Vagina (tissue), 2 donors: ENCODE measurements around the gene CFB. TPM values are rescaled to one million over a fixed set of nuclear protein-coding genes. Genes with fewer than 3 reads are reported as not detected.
A peak's percentile ranks its signal among the peaks of the same experiment; 100 is the strongest.

Experiments used
- DNase-seq, 2 donors: peaks; one replicate each; pipeline ENCODE4 v3.0.0-alpha.2; 2017; ENCODE audit errors: extremely low spot score in 2 of 2
- H3K27ac ChIP-seq: fragments of 200-600 bp; sonication (generic); one replicate; pipeline ENCODE4 v1.5.1; 2019
- H3K27me3 ChIP-seq: fragments of 200-600 bp; sonication (generic); one replicate; pipeline ENCODE4 v1.5.1; 2019
- H3K36me3 ChIP-seq, 2 donors: fragments of 200-600 bp; sonication (generic); one replicate each; pipeline ENCODE4 v1.5.1; 2017 to 2019
- H3K4me1 ChIP-seq: fragments of 200-600 bp; sonication (generic); one replicate; pipeline ENCODE4 v1.5.1; 2019
- H3K4me3 ChIP-seq, 2 donors: fragments of 200-600 bp; sonication (generic); 1 replicate in 1 of 2; 2 replicates in 1 of 2; pipeline ENCODE4 v1.5.1; 2016 to 2019
- H3K9me3 ChIP-seq: fragments of 200-600 bp; sonication (generic); one replicate; pipeline ENCODE4 v1.5.1; 2019
- POLR2A ChIP-seq, 2 donors: fragments of 450-650 bp; IDR thresholded peaks; one replicate each; pipeline ENCODE4 v1.6.1; 2017; ENCODE audit warnings: antibody characterized with exemption in 2 of 2, mild to moderate bottlenecking in 2 of 2, moderate library complexity in 2 of 2
- POLR2AphosphoS5 ChIP-seq, 2 donors: sonication (generic); formaldehyde crosslinking; IDR thresholded peaks; one replicate each; pipeline ENCODE4 v1.9.0; 2017; ENCODE audit warnings: antibody characterized with exemption in 2 of 2, mild to moderate bottlenecking in 2 of 2, low read depth in 1 of 2; ENCODE audit not compliant: insufficient read depth in 1 of 2
- intact Hi-C: fragments of 100-400 bp; cut with DNase I; formaldehyde crosslinking; loops from one replicate; pipeline ENCODE4 v1.15.1; 2023
- total RNA-seq: library from RNA; depleted of rRNA; stranded (reverse); fragments of >200 nt; gene quantifications from one replicate; pipeline ENCODE4 v1.2.3, GENCODE V29; 2016
- TF ChIP-seq, protein P1 (sequence below), 3 experiments: fragments of 450-650 bp in 2 of 3; fragments of 200-600 bp in 1 of 3; sonication (generic) in 1 of 3; IDR thresholded peaks; one replicate each; pipeline ENCODE4 v1.5.1; 2017 to 2019; ENCODE audit warnings: antibody characterized with exemption in 3 of 3, mild to moderate bottlenecking in 2 of 3, moderate library complexity in 2 of 3

CFB gene
- total RNA-seq, 1 donor from 2014 or later = 9.6 TPM

GRCh38 chr6:31968791-31969711, 23.2 kb downstream of the CFB start:
- H3K27me3 ChIP-seq = no peaks in the 10 kb centered on the region
- no peak overlapping the region for H3K4me3 ChIP-seq
- peaks cover 0 to 60% of the 10 kb centered on the region in 2 donors for H3K36me3 ChIP-seq
- DNase-seq = no peak
- TF ChIP-seq POLR2A (IDR thresholded peaks at IDR 0.05) = no peak
- H3K4me1 ChIP-seq = peaks cover 35% of the 10 kb centered on the region
- no peaks in the 10 kb centered on the region for H3K9me3 ChIP-seq
- intact Hi-C loops = no loop called here
- no peak overlapping the region for H3K27ac ChIP-seq

DNA sequence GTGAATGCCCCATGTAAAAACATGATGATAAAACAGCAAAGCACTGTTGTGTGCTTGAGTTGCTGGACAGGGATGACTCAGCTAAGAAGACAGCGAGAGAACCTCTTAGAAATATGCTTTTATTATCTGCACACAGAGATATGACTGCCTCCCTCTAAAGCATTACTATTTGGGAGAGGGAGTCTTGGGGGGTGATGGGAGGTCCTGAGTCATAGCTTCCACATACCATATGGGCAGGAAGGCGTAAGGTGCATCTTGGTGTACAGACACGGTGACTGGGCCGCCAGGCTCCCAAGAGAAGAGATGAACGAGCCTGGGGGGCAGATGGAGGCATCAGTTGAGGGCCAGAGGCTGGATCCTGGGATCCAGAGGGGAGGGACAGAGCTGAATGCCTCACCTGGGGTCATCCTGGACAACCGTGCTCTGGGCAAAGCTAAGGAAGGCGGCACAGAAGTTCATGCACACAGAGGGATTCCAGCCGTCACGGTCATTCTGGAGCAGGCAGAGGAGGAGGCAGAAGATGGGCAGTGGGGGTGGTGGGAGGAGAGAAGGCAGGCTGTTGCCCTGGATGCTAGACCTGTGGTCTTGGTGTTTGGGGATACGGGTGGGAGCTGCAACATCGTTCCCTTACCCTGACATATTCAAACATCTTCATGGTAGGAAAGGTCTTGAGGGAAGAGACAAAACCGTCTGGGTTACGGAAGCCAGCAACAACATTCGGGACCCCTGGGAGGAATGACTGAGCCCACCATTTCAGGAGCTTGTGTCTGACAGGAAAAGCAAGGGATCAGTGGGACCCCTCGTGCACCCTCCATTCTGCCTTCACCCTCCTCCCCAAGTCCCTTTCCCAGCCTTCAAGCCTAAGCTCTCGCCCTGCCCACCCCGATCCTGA, 24.1 kb downstream of the CFB start:
- no peak for TF ChIP-seq POLR2AphosphoS5 (IDR thresholded peaks at IDR 0.05; ENCODE audit: insufficient read depth in 1 of 2, low read depth in 1 of 2)
- no peak for TF ChIP-seq POLR2A (IDR thresholded peaks at IDR 0.05)
- no peaks in the 10 kb centered on the region for H3K9me3 ChIP-seq
- intact Hi-C loops = loop anchor here (10.0 kb wide), 1 partner anchor 1005 kb away; no protein-coding TSS in a partner anchor
- H3K4me1 ChIP-seq = peaks cover 42% of the 10 kb centered on the region
- no peak overlapping the region for H3K4me3 ChIP-seq
- no peak overlapping the region for H3K27ac ChIP-seq
- H3K27me3 ChIP-seq = no peaks in the 10 kb centered on the region
- H3K36me3 ChIP-seq = peaks cover 0 to 51% of the 10 kb centered on the region in 2 donors
- DNase-seq = no peak

GRCh38 chr6:31970604-31971271, 24.8 kb downstream of the CFB start:
- DNase-seq = no peak
- H3K27ac ChIP-seq = peak overlapping the region; percentile 95
- no peaks in the 10 kb centered on the region for H3K9me3 ChIP-seq
- peaks cover 0 to 43% of the 10 kb centered on the region in 2 donors for H3K36me3 ChIP-seq
- intact Hi-C loops = loop anchor here (10.0 kb wide), 1 partner anchor 1004 kb away; no protein-coding TSS in a partner anchor
- no peaks in the 10 kb centered on the region for H3K27me3 ChIP-seq
- peak overlapping the region; percentile 74 to 76 for H3K4me3 ChIP-seq
- TF ChIP-seq POLR2A (IDR thresholded peaks at IDR 0.05) (no peak), POLR2AphosphoS5 (IDR thresholded peaks at IDR 0.05; ENCODE audit: insufficient read depth in 1 of 2, low read depth in 1 of 2) (no peak)
- TF ChIP-seq, protein P1, sequence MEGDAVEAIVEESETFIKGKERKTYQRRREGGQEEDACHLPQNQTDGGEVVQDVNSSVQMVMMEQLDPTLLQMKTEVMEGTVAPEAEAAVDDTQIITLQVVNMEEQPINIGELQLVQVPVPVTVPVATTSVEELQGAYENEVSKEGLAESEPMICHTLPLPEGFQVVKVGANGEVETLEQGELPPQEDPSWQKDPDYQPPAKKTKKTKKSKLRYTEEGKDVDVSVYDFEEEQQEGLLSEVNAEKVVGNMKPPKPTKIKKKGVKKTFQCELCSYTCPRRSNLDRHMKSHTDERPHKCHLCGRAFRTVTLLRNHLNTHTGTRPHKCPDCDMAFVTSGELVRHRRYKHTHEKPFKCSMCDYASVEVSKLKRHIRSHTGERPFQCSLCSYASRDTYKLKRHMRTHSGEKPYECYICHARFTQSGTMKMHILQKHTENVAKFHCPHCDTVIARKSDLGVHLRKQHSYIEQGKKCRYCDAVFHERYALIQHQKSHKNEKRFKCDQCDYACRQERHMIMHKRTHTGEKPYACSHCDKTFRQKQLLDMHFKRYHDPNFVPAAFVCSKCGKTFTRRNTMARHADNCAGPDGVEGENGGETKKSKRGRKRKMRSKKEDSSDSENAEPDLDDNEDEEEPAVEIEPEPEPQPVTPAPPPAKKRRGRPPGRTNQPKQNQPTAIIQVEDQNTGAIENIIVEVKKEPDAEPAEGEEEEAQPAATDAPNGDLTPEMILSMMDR (IDR thresholded peaks at IDR 0.05) = no peak
- peaks cover 42% of the 10 kb centered on the region for H3K4me1 ChIP-seq

- H3K27me3 ChIP-seq = no peaks in the 10 kb centered on the region
- H3K4me3 ChIP-seq = peak overlapping the region; percentile 74 to 76
- TF ChIP-seq, protein P1 (IDR thresholded peaks at IDR 0.05) = no peak
- TF ChIP-seq POLR2AphosphoS5 (IDR thresholded peaks at IDR 0.05; ENCODE audit: insufficient read depth in 1 of 2, low read depth in 1 of 2) (no peak), POLR2A (IDR thresholded peaks at IDR 0.05) (no peak)
- H3K9me3 ChIP-seq = no peaks in the 10 kb centered on the region
- H3K27ac ChIP-seq = peak overlapping the region; percentile 95
- DNase-seq = no peak
- intact Hi-C loops = loop anchor here (10.0 kb wide), 1 partner anchor 1003 kb away; no protein-coding TSS in a partner anchor
- H3K36me3 ChIP-seq = peaks cover 0 to 36% of the 10 kb centered on the region in 2 donors
- peaks cover 42% of the 10 kb centered on the region for H3K4me1 ChIP-seq
Observed at GRCh38 chr6:31971279-31971992, 25.5 kb downstream of the CFB start.

DNA sequence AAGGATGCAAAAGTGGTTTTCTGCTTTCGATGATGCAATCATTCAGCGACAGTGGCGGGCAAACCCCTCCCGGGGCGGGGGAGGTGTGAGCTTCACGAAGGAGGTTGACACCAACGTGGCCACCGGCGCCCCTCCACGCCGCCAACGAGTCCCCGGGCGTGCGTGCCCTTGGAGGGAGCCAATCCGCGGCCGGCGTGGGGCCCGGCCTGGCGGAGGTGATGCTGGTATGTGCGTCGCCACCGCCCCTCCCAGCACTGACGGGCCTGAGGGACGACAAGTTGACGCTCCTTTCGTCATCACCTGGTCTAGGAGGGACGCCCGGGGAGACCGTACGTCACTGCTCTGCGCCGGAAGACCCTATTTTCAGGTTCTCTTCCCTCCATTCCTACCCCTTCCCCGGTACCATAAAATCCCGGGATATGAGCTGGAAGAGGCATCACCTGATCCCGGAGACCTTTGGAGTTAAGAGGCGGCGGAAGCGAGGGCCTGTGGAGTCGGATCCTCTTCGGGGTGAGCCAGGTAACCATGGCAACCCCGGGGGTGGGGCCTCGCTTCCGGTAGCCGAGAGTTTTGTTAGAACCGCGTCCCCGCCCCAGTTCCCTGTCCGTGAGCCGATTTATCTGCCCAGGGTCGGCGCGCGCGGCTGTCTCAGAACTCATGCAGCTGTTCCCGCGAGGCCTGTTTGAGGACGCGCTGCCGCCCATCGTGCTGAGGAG, 26.3 kb downstream of the CFB start, which contains the start of gene DXO:
TSS of gene DXO (minus strand) at position 146 of the 716 bp plus-strand sequence. CDS start 463 bp downstream, outside the sequence.
- intact Hi-C loops = loop anchor here (10.0 kb wide), 1 partner anchor 1003 kb away; no protein-coding TSS in a partner anchor
- H3K4me1 ChIP-seq = peaks cover 42% of the 10 kb centered on the region
- no peaks in the 10 kb centered on the region for H3K9me3 ChIP-seq
- H3K27me3 ChIP-seq = no peaks in the 10 kb centered on the region
- H3K36me3 ChIP-seq = peaks cover 0 to 29% of the 10 kb centered on the region in 2 donors
- peak in 1 of 2 donors; percentile 41 for TF ChIP-seq POLR2A (IDR thresholded peaks at IDR 0.05)
- TF ChIP-seq, protein P1 (IDR thresholded peaks at IDR 0.05) = no peak
- peak; percentile 92 to 96 for TF ChIP-seq POLR2AphosphoS5 (IDR thresholded peaks at IDR 0.05; ENCODE audit: insufficient read depth in 1 of 2, low read depth in 1 of 2)
- peak in 1 of 2 donors; percentile 99 for DNase-seq
- H3K27ac ChIP-seq = peak within 1 kb of the TSS; percentile 95
- peak within 1 kb of the TSS; percentile 74 to 76 for H3K4me3 ChIP-seq
